GM13977 (cell line): ENCODE results near the gene DDR2.

Source experiments
- DNase-seq: peaks from one replicate; pipeline ENCODE4 v3.0.0; 2012; ENCODE audit warnings: low spot score
- CTCF ChIP-seq: IDR thresholded peaks from 2 replicates; pipeline ENCODE4 v1.5.1; 2012; ENCODE audit warnings: mild to moderate bottlenecking, control low read depth; ENCODE audit not compliant: insufficient read depth; ENCODE audit errors: extremely low read depth, missing control alignments
- in situ Hi-C: fragments of 300-500 bp; cut with MboI; formaldehyde crosslinking; loops from one replicate; pipeline ENCODE4 v1.12.0; 2022; ENCODE audit warnings: low sequenced_read_pairs, low pct_unique_long_range_greater_than_20kb, mixed read lengths, inconsistent platforms; ENCODE audit not compliant: unreplicated experiment

DDR2 gene

GRCh38 chr1:162627662-162628296 lies 4.5 kb upstream of the DDR2 start:
- no peak for DNase-seq
- TF ChIP-seq CTCF = peak; percentile 33
- in situ Hi-C loops = no loop called here

GRCh38 chr1:162629077-162629627 lies 3.1 kb upstream of the DDR2 start:
- DNase-seq = no peak
- in situ Hi-C loops = no loop called here
- TF ChIP-seq CTCF = no peak

DNA sequence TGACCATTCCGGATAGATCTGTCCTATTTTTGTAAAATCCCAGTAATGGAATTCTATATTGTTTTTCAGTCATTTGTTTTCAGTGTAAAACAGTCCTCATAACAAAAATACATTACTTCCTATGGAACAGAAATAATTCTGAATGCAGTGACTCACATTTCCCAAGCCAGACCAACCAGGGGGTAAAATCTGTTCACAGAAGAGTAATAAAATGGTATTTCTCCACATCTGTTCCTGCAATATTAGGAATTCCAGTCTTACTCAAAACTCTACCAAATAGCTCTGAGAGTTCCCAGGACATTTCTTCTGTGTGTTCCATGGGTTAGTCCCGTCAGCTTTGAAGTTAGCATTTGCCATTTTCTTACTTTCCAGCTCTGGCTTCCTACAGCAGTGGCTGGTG lies 2.6 kb upstream of the DDR2 start:
- in situ Hi-C loops = no loop called here
- no peak for TF ChIP-seq CTCF
- no peak for DNase-seq

DNA sequence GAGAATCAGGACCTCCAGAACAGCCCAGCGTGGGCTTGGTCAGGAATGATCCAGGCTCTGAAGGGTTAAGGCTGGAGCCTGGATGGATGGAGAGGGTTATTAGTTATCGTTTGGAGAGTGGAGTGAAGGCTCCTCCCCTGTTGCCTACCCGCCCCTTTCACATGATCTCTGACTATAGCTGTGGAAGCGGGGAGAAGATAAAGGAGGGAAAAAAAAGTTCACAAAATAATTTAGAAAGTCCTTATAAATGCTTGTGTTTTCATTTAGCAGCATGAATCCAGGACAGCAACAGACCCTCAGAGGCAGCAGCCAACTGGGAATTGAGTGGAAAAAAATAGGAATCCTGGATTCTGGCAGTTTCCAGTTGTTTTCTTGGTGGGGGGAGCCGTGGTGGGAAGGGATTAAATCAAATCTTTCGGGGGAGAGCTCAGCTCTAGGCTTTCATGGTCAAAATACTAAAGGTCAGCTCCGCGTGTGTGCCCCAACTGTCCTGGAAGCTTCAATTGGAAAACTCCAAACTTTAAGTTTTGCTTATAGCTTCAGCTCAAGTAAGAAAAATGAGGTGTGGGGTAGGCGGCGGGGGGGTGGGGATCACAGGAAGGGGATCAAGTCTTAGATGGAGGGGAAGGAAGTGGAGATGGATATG lies 595 bp upstream of the DDR2 start:
- no peak for TF ChIP-seq CTCF
- no peak for DNase-seq
- in situ Hi-C loops = no loop called here

- no peak for TF ChIP-seq CTCF
- no peak for DNase-seq
- in situ Hi-C loops = no loop called here
Observed at GRCh38 chr1:162632698-162633080, 425 bp downstream of the DDR2 start.

DNA sequence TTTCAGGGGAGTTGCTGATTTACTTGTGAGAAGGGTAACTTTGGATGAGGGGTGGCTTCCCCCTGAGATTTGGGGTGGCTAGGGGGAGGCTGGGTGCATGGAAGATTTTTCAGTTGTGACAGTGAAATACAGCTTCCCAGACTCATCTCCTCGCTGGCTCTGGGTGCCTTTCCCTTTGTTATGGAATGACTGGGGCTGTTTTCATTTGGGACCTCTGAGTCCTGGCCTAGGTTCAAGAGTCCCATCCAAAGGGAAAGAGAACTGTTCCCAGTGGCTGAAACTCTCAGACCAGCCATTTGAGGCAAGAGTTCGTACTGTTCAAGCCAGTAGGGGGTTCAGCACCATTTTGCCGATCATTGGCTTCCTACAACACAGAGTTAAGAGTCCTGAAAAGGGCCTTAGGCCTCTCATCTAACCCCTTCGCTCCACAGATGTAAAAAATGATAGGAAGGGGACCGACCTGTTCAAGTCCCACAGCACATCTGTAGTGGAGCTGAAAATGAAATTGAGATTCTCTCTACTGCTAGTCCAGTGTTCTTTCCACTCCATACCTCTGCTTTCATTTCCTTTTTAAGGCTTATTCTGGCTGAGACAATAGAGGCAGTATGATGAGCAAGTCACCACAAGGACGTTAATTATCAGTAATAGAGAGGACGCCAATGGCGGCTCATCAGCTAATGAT lies 958 bp downstream of the DDR2 start:
- in situ Hi-C loops = no loop called here
- no peak for TF ChIP-seq CTCF
- no peak for DNase-seq
